ENCODE data around the gene ADAT3. TPM values are rescaled to one million over a fixed set of nuclear protein-coding genes. Genes with fewer than 3 reads are reported as not detected.
A peak's percentile ranks its signal among the peaks of the same experiment; 100 is the strongest.

Gene ADAT3
- total RNA-seq, 2 donors from 2014 or later, result 9.9 to 13.8 TPM

- Histone ChIP-seq H3K4me1 (ENCODE audit: control insufficient read depth, insufficient read depth, low read length) (no peaks in the 10 kb centered on the region), H3K27ac (ENCODE audit: low read depth, low read length) (no peak overlapping the region), H3K4me3 (ENCODE audit: low read length) (no peak overlapping the region), H3K36me3 (ENCODE audit: control insufficient read depth, insufficient read depth, low read length) (peaks cover 31% of the 10 kb centered on the region), H3K9me3 (ENCODE audit: control insufficient read depth, low read length) (no peaks in the 10 kb centered on the region), H3K9ac (ENCODE audit: extremely low read depth, low read length, poor library complexity, severe bottlenecking) (no peak overlapping the region), H3K27me3 (ENCODE audit: control insufficient read depth, insufficient read depth, low read length, poor library complexity, severe bottlenecking) (no peaks in the 10 kb centered on the region)
- 88% methylated on average over 7 to 8 of the region's 8 CpGs for WGBS, 2 experiments (ENCODE audit: insufficient coverage in 1 of 2, insufficient read length in 1 of 2)
- TF ChIP-seq CTCF (conservative IDR thresholded peaks at IDR 0.05), result no peak
- H3K4me3 Mint-ChIP-seq, result no peak overlapping the region
- H3K27ac Mint-ChIP-seq, result no peak overlapping the region
- H3K4me1 Mint-ChIP-seq, result no peaks in the 10 kb centered on the region
- H3K27me3 Mint-ChIP-seq (ENCODE audit: insufficient read depth), result peaks cover 5% of the 10 kb centered on the region
- DNase-seq, result no peak
- H3K36me3 Mint-ChIP-seq (ENCODE audit: low read depth), result peaks cover 46% of the 10 kb centered on the region
- peaks cover 4% of the 10 kb centered on the region for H3K9me3 Mint-ChIP-seq
These were observed 18.1 kb downstream of the ADAT3 start for GRCh38 chr19:1923319-1923718.

GRCh38 chr19:1924320-1924961, 19.2 kb downstream of the ADAT3 start:
- DNase-seq, result no peak
- no peak overlapping the region for H3K9ac ChIP-seq (ENCODE audit: extremely low read depth, low read length, poor library complexity, severe bottlenecking)
- H3K27ac ChIP-seq (ENCODE audit: low read depth, low read length), result peak overlapping the region; percentile 38
- H3K4me3 Mint-ChIP-seq, result no peak overlapping the region
- H3K9me3 Mint-ChIP-seq, result peaks cover 4% of the 10 kb centered on the region
- H3K27me3 Mint-ChIP-seq (ENCODE audit: insufficient read depth), result peaks cover 9% of the 10 kb centered on the region
- H3K4me1 ChIP-seq (ENCODE audit: control insufficient read depth, insufficient read depth, low read length), result no peaks in the 10 kb centered on the region
- H3K4me1 Mint-ChIP-seq, result no peaks in the 10 kb centered on the region
- H3K27me3 ChIP-seq (ENCODE audit: control insufficient read depth, insufficient read depth, low read length, poor library complexity, severe bottlenecking), result no peaks in the 10 kb centered on the region
- 95 to 97% methylated on average over 24 to 35 of the region's 35 CpGs for WGBS, 2 experiments (ENCODE audit: insufficient coverage in 1 of 2, insufficient read length in 1 of 2)
- no peak overlapping the region for H3K4me3 ChIP-seq (ENCODE audit: low read length)
- H3K36me3 Mint-ChIP-seq (ENCODE audit: low read depth), result peaks cover 42% of the 10 kb centered on the region
- no peaks in the 10 kb centered on the region for H3K9me3 ChIP-seq (ENCODE audit: control insufficient read depth, low read length)
- no peak for TF ChIP-seq CTCF (conservative IDR thresholded peaks at IDR 0.05)
- H3K27ac Mint-ChIP-seq, result no peak overlapping the region
- H3K36me3 ChIP-seq (ENCODE audit: control insufficient read depth, insufficient read depth, low read length), result peaks cover 27% of the 10 kb centered on the region

- H3K9me3 Mint-ChIP-seq, result peaks cover 4% of the 10 kb centered on the region
- no peak for DNase-seq
- H3K27me3 Mint-ChIP-seq (ENCODE audit: insufficient read depth), result peaks cover 9% of the 10 kb centered on the region
- Histone ChIP-seq H3K4me1 (ENCODE audit: control insufficient read depth, insufficient read depth, low read length) (no peaks in the 10 kb centered on the region), H3K27ac (ENCODE audit: low read depth, low read length) (no peak overlapping the region), H3K4me3 (ENCODE audit: low read length) (no peak overlapping the region), H3K9me3 (ENCODE audit: control insufficient read depth, low read length) (no peaks in the 10 kb centered on the region), H3K36me3 (ENCODE audit: control insufficient read depth, insufficient read depth, low read length) (peaks cover 20% of the 10 kb centered on the region), H3K9ac (ENCODE audit: extremely low read depth, low read length, poor library complexity, severe bottlenecking) (no peak overlapping the region), H3K27me3 (ENCODE audit: control insufficient read depth, insufficient read depth, low read length, poor library complexity, severe bottlenecking) (no peaks in the 10 kb centered on the region)
- no peak overlapping the region for H3K4me3 Mint-ChIP-seq
- WGBS, 2 experiments (ENCODE audit: insufficient coverage in 1 of 2, insufficient read length in 1 of 2), result 94 to 96% methylated on average over 9 to 14 of the region's 16 CpGs
- H3K4me1 Mint-ChIP-seq, result no peaks in the 10 kb centered on the region
- no peak overlapping the region for H3K27ac Mint-ChIP-seq
- TF ChIP-seq CTCF (conservative IDR thresholded peaks at IDR 0.05), result no peak
- H3K36me3 Mint-ChIP-seq (ENCODE audit: low read depth), result peaks cover 36% of the 10 kb centered on the region
These were observed 20.3 kb downstream of the ADAT3 start for GRCh38 chr19:1925544-1925943.

All from endodermal cell (in vitro differentiated cells).